Activated CD4-positive, alpha-beta memory T cell treated with anti-CD3 and anti-CD28 coated beads, Interleukin-2, amount 10 ng/mL, durations not matched to agents 7 days and 5 days (primary cell): Measurements from ENCODE around the gene TRMO. TPM values are rescaled to one million over a fixed set of nuclear protein-coding genes. Genes with fewer than 3 reads are reported as not detected.
A peak's percentile ranks its signal among the peaks of the same experiment; 100 is the strongest.

Source experiments
- CTCF ChIA-PET: fragments of 350-600 bp; sonication (Branson Sonifier 250); formaldehyde crosslinking; loops from one replicate; lab custom pipeline; 2021; ENCODE audit warnings: antibody characterized with exemption, inconsistent platforms; lab: Charles Lee
- POLR2A ChIA-PET: fragments of 350-600 bp; sonication (Branson Sonifier 250); formaldehyde crosslinking; loops from one replicate; lab custom pipeline; 2021; ENCODE audit warnings: antibody characterized with exemption; lab: Charles Lee
- DNase-seq: peaks from one replicate; pipeline ENCODE4 v3.0.0-alpha.2; 2020
- H3K27ac Mint-ChIP-seq: one replicate; pipeline ENCODE4 v1.8.0; 2021; ENCODE audit warnings: mild to moderate bottlenecking, mixed read lengths
- H3K27me3 Mint-ChIP-seq: one replicate; pipeline ENCODE4 v1.8.0; 2021; ENCODE audit warnings: mixed read lengths
- H3K36me3 Mint-ChIP-seq: one replicate; pipeline ENCODE4 v1.8.0; 2021; ENCODE audit warnings: low read depth, mixed read lengths
- H3K4me1 Mint-ChIP-seq: one replicate; pipeline ENCODE4 v1.8.0; 2021; ENCODE audit warnings: mixed read lengths
- H3K4me3 Mint-ChIP-seq: one replicate; pipeline ENCODE4 v1.8.0; 2021; ENCODE audit warnings: mild to moderate bottlenecking, mixed read lengths
- H3K9me3 Mint-ChIP-seq: one replicate; pipeline ENCODE4 v1.8.0; 2021; ENCODE audit warnings: mixed read lengths
- total RNA-seq, 2 experiments: library from RNA; stranded (reverse); gene quantifications; one replicate each; pipeline ENCODE4 v1.2.3, GENCODE V29; 2021

The TRMO gene
- total RNA-seq, 2 experiments from 2014 or later: 25.4 to 27.4 TPM

- Mint-ChIP-seq H3K4me3 (peak overlapping the region; percentile 93), H3K4me1 (peaks cover 62% of the 10 kb centered on the region), H3K27ac (peak overlapping the region; percentile 98), H3K9me3 (no peaks in the 10 kb centered on the region), H3K36me3 (peaks cover 38% of the 10 kb centered on the region), H3K27me3 (no peaks in the 10 kb centered on the region)
- DNase-seq: no peak
- ChIA-PET CTCF (interaction anchor here (0.6 to 9.2 kb wide), 5 partner anchors 15 to 116 kb away, joined by 3 to 175 read pairs (median 3); no protein-coding TSS in a partner anchor), POLR2A (interaction anchor here (4.6 to 8.1 kb wide), 3 partner anchors 13 to 285 kb away, joined by 34 to 360 read pairs (median 180); partner anchors contain the start of genes ANP32B, NCBP1 and TSTD2)
These were observed 3.7 kb downstream of the TRMO start for GRCh38 chr9:97918611-97919010.

- H3K36me3 Mint-ChIP-seq: peaks cover 77% of the 10 kb centered on the region
- POLR2A ChIA-PET: interaction anchor here (0.9 to 13.4 kb wide), 4 partner anchors 8 to 72 kb away, joined by 3 to 360 read pairs (median 3); partner anchors contain the start of gene TRMO
These were observed 10.3 kb downstream of the TRMO start for GRCh38 chr9:97911970-97912369.

GRCh38 chr9:97911528-97911927 lies 10.8 kb downstream of the TRMO start:
- no peaks in the 10 kb centered on the region for H3K27me3 Mint-ChIP-seq
- H3K36me3 Mint-ChIP-seq: peaks cover 75% of the 10 kb centered on the region
- H3K4me3 Mint-ChIP-seq: no peak overlapping the region
- POLR2A ChIA-PET: interaction anchor here (0.9 to 13.4 kb wide), 4 partner anchors 9 to 72 kb away, joined by 3 to 360 read pairs (median 3); partner anchors contain the start of gene TRMO
- CTCF ChIA-PET: interaction anchor here (0.8 to 2.9 kb wide), 3 partner anchors 10 to 21 kb away, joined by 3 to 15 read pairs (median 10); partner anchors contain the start of gene TRMO
- no peak overlapping the region for H3K27ac Mint-ChIP-seq
- peaks cover 63% of the 10 kb centered on the region for H3K4me1 Mint-ChIP-seq
- no peak for DNase-seq
- no peaks in the 10 kb centered on the region for H3K9me3 Mint-ChIP-seq

More at GRCh38 chr9:97911970-97912369, 10.3 kb downstream of the TRMO start:
- no peak for DNase-seq
- CTCF ChIA-PET: interaction anchor here (0.8 to 2.9 kb wide), 4 partner anchors 11 to 22 kb away, joined by 3 to 15 read pairs (median 6); partner anchors contain the start of gene TRMO
- Mint-ChIP-seq H3K27me3 (no peaks in the 10 kb centered on the region), H3K4me1 (peaks cover 62% of the 10 kb centered on the region), H3K9me3 (no peaks in the 10 kb centered on the region), H3K27ac (no peak overlapping the region), H3K4me3 (no peak overlapping the region)

GRCh38 chr9:97910357-97910756 lies 11.9 kb downstream of the TRMO start:
- peaks cover 69% of the 10 kb centered on the region for H3K36me3 Mint-ChIP-seq
- ChIA-PET POLR2A (interaction anchor here (13.4 kb wide), 1 partner anchor 10 kb away, joined by 360 read pairs; the partner anchor contains the start of gene TRMO), CTCF (interaction anchor here (1.0 to 2.9 kb wide), 2 partner anchors 10 kb away, joined by 5 to 16 read pairs; no protein-coding TSS in a partner anchor)
- peaks cover 70% of the 10 kb centered on the region for H3K4me1 Mint-ChIP-seq
- peak overlapping the region; percentile 76 for H3K27ac Mint-ChIP-seq
- no peaks in the 10 kb centered on the region for H3K9me3 Mint-ChIP-seq
- no peak overlapping the region for H3K4me3 Mint-ChIP-seq
- DNase-seq: no peak
- H3K27me3 Mint-ChIP-seq: no peaks in the 10 kb centered on the region

- no peak overlapping the region for H3K4me3 Mint-ChIP-seq
- peaks cover 56% of the 10 kb centered on the region for H3K36me3 Mint-ChIP-seq
- no peak for DNase-seq
- no peaks in the 10 kb centered on the region for H3K9me3 Mint-ChIP-seq
- ChIA-PET POLR2A (interaction anchor here (13.4 kb wide), 1 partner anchor 12 kb away, joined by 360 read pairs; the partner anchor contains the start of gene TRMO), CTCF (interaction anchor here (1.3 to 2.9 kb wide), 4 partner anchors 9 to 19 kb away, joined by 3 to 16 read pairs (median 8); no protein-coding TSS in a partner anchor)
- H3K27ac Mint-ChIP-seq: peak overlapping the region; percentile 52
- peaks cover 73% of the 10 kb centered on the region for H3K4me1 Mint-ChIP-seq
- no peaks in the 10 kb centered on the region for H3K27me3 Mint-ChIP-seq
These were observed 13.6 kb downstream of the TRMO start for GRCh38 chr9:97908705-97909104.

GRCh38 chr9:97907632-97908031 lies 14.7 kb downstream of the TRMO start:
- Mint-ChIP-seq H3K27ac (peak overlapping the region; percentile 99), H3K9me3 (no peaks in the 10 kb centered on the region), H3K27me3 (no peaks in the 10 kb centered on the region), H3K36me3 (peaks cover 53% of the 10 kb centered on the region), H3K4me3 (peak overlapping the region; percentile 38), H3K4me1 (peaks cover 79% of the 10 kb centered on the region)
- no peak for DNase-seq
- ChIA-PET POLR2A (interaction anchor here (1.8 to 13.4 kb wide), 2 partner anchors 13 to 78 kb away, joined by 5 to 360 read pairs; partner anchors contain the start of gene TRMO), CTCF (interaction anchor here (1.6 to 8.5 kb wide), 2 partner anchors 10 to 13 kb away, joined by 9 to 175 read pairs; partner anchors contain the start of gene TRMO)

GRCh38 chr9:97907046-97907445 lies 15.3 kb downstream of the TRMO start:
- Mint-ChIP-seq H3K4me3 (peak overlapping the region; percentile 72), H3K27me3 (no peaks in the 10 kb centered on the region), H3K9me3 (no peaks in the 10 kb centered on the region), H3K36me3 (peaks cover 50% of the 10 kb centered on the region), H3K27ac (peak overlapping the region; percentile 99), H3K4me1 (peaks cover 78% of the 10 kb centered on the region)
- CTCF ChIA-PET: interaction anchor here (8.5 kb wide), 1 partner anchor 13 kb away, joined by 175 read pairs; the partner anchor contains the start of gene TRMO
- DNase-seq: peak; percentile 38
- POLR2A ChIA-PET: interaction anchor here (1.0 to 13.4 kb wide), 5 partner anchors 9 to 349 kb away, joined by 3 to 360 read pairs (median 5); partner anchors contain the start of genes TBC1D2 and TRMO

- POLR2A ChIA-PET: interaction anchor here (0.7 to 13.4 kb wide), 10 partner anchors 10 to 350 kb away, joined by 3 to 360 read pairs (median 4); partner anchors contain the start of genes ANP32B, NCBP1, TBC1D2 and TRMO
- no peaks in the 10 kb centered on the region for H3K27me3 Mint-ChIP-seq
- peaks cover 45% of the 10 kb centered on the region for H3K36me3 Mint-ChIP-seq
- CTCF ChIA-PET: interaction anchor here (1.0 to 8.5 kb wide), 4 partner anchors 9 to 77 kb away, joined by 3 to 175 read pairs (median 13); partner anchors contain the start of genes ANP32B and TRMO
- H3K9me3 Mint-ChIP-seq: no peaks in the 10 kb centered on the region
- peaks cover 78% of the 10 kb centered on the region for H3K4me1 Mint-ChIP-seq
- peak overlapping the region; percentile 72 for H3K4me3 Mint-ChIP-seq
- peak; percentile 66 for DNase-seq
- H3K27ac Mint-ChIP-seq: peak overlapping the region; percentile 99
These were observed 16.0 kb downstream of the TRMO start for GRCh38 chr9:97906236-97906831.

GRCh38 chr9:97905228-97905627 lies 17.1 kb downstream of the TRMO start:
- no peaks in the 10 kb centered on the region for H3K9me3 Mint-ChIP-seq
- peak overlapping the region; percentile 99 for H3K27ac Mint-ChIP-seq
- DNase-seq: peak; percentile 52
- ChIA-PET CTCF (interaction anchor here (1.0 to 8.5 kb wide), 6 partner anchors 9 to 78 kb away, joined by 3 to 175 read pairs (median 7); partner anchors contain the start of genes ANP32B and TRMO), POLR2A (interaction anchor here (1.0 to 13.4 kb wide), 12 partner anchors 9 to 351 kb away, joined by 3 to 360 read pairs (median 6); partner anchors contain the start of genes ANP32B, NANS, NCBP1 and TBC1D2)
- peaks cover 39% of the 10 kb centered on the region for H3K36me3 Mint-ChIP-seq
- no peaks in the 10 kb centered on the region for H3K27me3 Mint-ChIP-seq
- peaks cover 78% of the 10 kb centered on the region for H3K4me1 Mint-ChIP-seq
- H3K4me3 Mint-ChIP-seq: peak overlapping the region; percentile 75

- ChIA-PET CTCF (interaction anchor here (1.0 to 8.5 kb wide), 6 partner anchors 9 to 79 kb away, joined by 3 to 175 read pairs (median 7); partner anchors contain the start of genes ANP32B and TRMO), POLR2A (interaction anchor here (0.6 to 13.4 kb wide), 13 partner anchors 9 to 351 kb away, joined by 3 to 360 read pairs (median 6); partner anchors contain the start of genes ANP32B, NANS, NCBP1 and TBC1D2)
- no peaks in the 10 kb centered on the region for H3K9me3 Mint-ChIP-seq
These were observed 17.6 kb downstream of the TRMO start for GRCh38 chr9:97904725-97905124.

GRCh38 chr9:97903177-97903576 lies 19.1 kb downstream of the TRMO start:
- H3K4me3 Mint-ChIP-seq: no peak overlapping the region
- POLR2A ChIA-PET: interaction anchor here (0.6 to 13.4 kb wide), 5 partner anchors 10 to 80 kb away, joined by 3 to 360 read pairs (median 5); partner anchors contain the start of genes ANP32B and TRMO
- peaks cover 28% of the 10 kb centered on the region for H3K36me3 Mint-ChIP-seq
- peaks cover 65% of the 10 kb centered on the region for H3K4me1 Mint-ChIP-seq
- no peak for DNase-seq
- H3K9me3 Mint-ChIP-seq: no peaks in the 10 kb centered on the region
- no peaks in the 10 kb centered on the region for H3K27me3 Mint-ChIP-seq
- peak overlapping the region; percentile 59 for H3K27ac Mint-ChIP-seq
- CTCF ChIA-PET: interaction anchor here (0.8 to 8.5 kb wide), 6 partner anchors 11 to 206 kb away, joined by 3 to 175 read pairs (median 4); partner anchors contain the start of genes ANP32B, TRMO and XPA

More at GRCh38 chr9:97904725-97905124, 17.6 kb downstream of the TRMO start:
- peak; percentile 82 for DNase-seq
- peaks cover 74% of the 10 kb centered on the region for H3K4me1 Mint-ChIP-seq
- no peaks in the 10 kb centered on the region for H3K27me3 Mint-ChIP-seq
- peak overlapping the region; percentile 99 for H3K27ac Mint-ChIP-seq
- peak overlapping the region; percentile 75 for H3K4me3 Mint-ChIP-seq
- H3K36me3 Mint-ChIP-seq: peaks cover 37% of the 10 kb centered on the region
